K562 (cell line): Measurements from ENCODE around the gene UBAC2. TPM values are rescaled to one million over a fixed set of nuclear protein-coding genes. Genes with fewer than 3 reads are reported as not detected.
A peak's percentile ranks its signal among the peaks of the same experiment; 100 is the strongest.

Source experiments
- BMI1 ChIP-seq: fragments of 150-350 bp; IDR thresholded peaks from 2 replicates; pipeline ENCODE4 v1.6.1; 2014; ENCODE audit warnings: low read length
- ELF1 ChIP-seq: fragments of 200-800 bp; sonication (Bioruptor generic); IDR thresholded peaks from 2 replicates; pipeline ENCODE4 v1.6.1; 2016; ENCODE audit warnings: missing genetic modification characterization, missing compliant biosample characterization
- ESRRB ChIP-seq: fragments of 250-450 bp; sonication (Bioruptor Pico); IDR thresholded peaks from 2 replicates; pipeline ENCODE4 v1.5.0; 2020; ENCODE audit warnings: mild to moderate bottlenecking, moderate library complexity, borderline replicate concordance
- ETV1 ChIP-seq: fragments of 450-650 bp; conservative IDR thresholded peaks from 2 replicates; pipeline ENCODE4 v1.6.1; 2016; ENCODE audit warnings: missing genetic modification characterization, control low read depth, low read depth, missing compliant biosample characterization
- HBP1 ChIP-seq: fragments of 450-650 bp; formaldehyde crosslinking; IDR thresholded peaks from 2 replicates; pipeline ENCODE4 v1.4.0; 2022; ENCODE audit warnings: missing genetic modification characterization
- HDAC1 ChIP-seq, 2 experiments: fragments of 450-650 bp; IDR thresholded peaks; 2 replicates each; pipeline ENCODE4 v1.6.1; 2016 to 2017; ENCODE audit warnings: inconsistent platforms in 1 of 2, mild to moderate bottlenecking in 1 of 2, moderate library complexity in 1 of 2
- MIER1 ChIP-seq: fragments of 450-650 bp; IDR thresholded peaks from 2 replicates; pipeline ENCODE4 v1.6.1; 2016; ENCODE audit warnings: antibody characterized with exemption, mild to moderate bottlenecking, low read depth
- MTA2 ChIP-seq: fragments of 450-650 bp; IDR thresholded peaks from 2 replicates; pipeline ENCODE4 v1.6.1; 2016; ENCODE audit warnings: low read depth
- MTA3 ChIP-seq: fragments of 450-650 bp; formaldehyde crosslinking; IDR thresholded peaks from 2 replicates; pipeline ENCODE4 v1.6.1; 2017; ENCODE audit warnings: mild to moderate bottlenecking, borderline replicate concordance
- MXD1 ChIP-seq: fragments of 250-450 bp; sonication (Bioruptor Pico); IDR thresholded peaks from 2 replicates; pipeline ENCODE4 v1.8.0; 2021; ENCODE audit warnings: borderline replicate concordance, mild to moderate bottlenecking, moderate library complexity; ENCODE audit not compliant: poor library complexity, severe bottlenecking
- POLR2A ChIP-seq: fragments of 450-650 bp; conservative IDR thresholded peaks from 2 replicates; pipeline ENCODE4 v1.6.1; 2016
- POLR2B ChIP-seq: fragments of 450-650 bp; IDR thresholded peaks from 2 replicates; pipeline ENCODE4 v1.6.1; 2018; ENCODE audit warnings: low read depth; ENCODE audit not compliant: partially characterized antibody
- RB1 ChIP-seq: fragments of 450-650 bp; IDR thresholded peaks from 2 replicates; pipeline ENCODE4 v1.6.1; 2017; ENCODE audit warnings: low read depth, mild to moderate bottlenecking
- SIRT6 ChIP-seq: IDR thresholded peaks from one replicate; pipeline ENCODE4 v1.6.1; 2012; ENCODE audit warnings: low read depth, mild to moderate bottlenecking, control low read depth, inconsistent platforms, low read length, moderate library complexity
- SIX5 ChIP-seq, 2 experiments: IDR thresholded peaks; 2 replicates each; pipeline ENCODE4 v1.6.1; 2011; ENCODE audit warnings: low read length in 2 of 2, borderline replicate concordance in 1 of 2, low read depth in 1 of 2, mild to moderate bottlenecking in 1 of 2, moderate library complexity in 1 of 2; ENCODE audit not compliant: insufficient read depth in 1 of 2
- ZBTB17 ChIP-seq: fragments of 450-650 bp; formaldehyde crosslinking; IDR thresholded peaks from 2 replicates; pipeline ENCODE4 v1.4.0; 2020; ENCODE audit warnings: mild to moderate bottlenecking
- ZBTB26 ChIP-seq: fragments of 450-650 bp; formaldehyde crosslinking; IDR thresholded peaks from 2 replicates; pipeline ENCODE4 v1.4.0; 2022; ENCODE audit warnings: missing genetic modification characterization
- ZNF583 ChIP-seq: fragments of 250-450 bp; sonication (Bioruptor Pico); IDR thresholded peaks from 2 replicates; pipeline ENCODE4 v1.4.0; 2020
- polyA plus RNA-seq, 8 experiments: library from polyadenylated mRNA; depleted of rRNA in 4 of 8; stranded (reverse) in 5 of 8; unstranded in 3 of 8; fragments of >200 nt; fragmentation: Nextera tagmentation in 2 of 8; fragmentation: Illumina TruSeq in 1 of 8; extraction: Ambion mirVana in 2 of 8; extraction: Trizol in 1 of 8; gene quantifications; 2 replicates each; pipeline versions ENCODE4 v1.2.1 to v1.2.3, GENCODE V29; 2011 to 2014; ENCODE audit warnings: inconsistent platforms in 1 of 8, missing spikeins in 1 of 8
- total RNA-seq, 7 experiments: library from RNA; depleted of rRNA in 6 of 7; stranded (reverse); fragments of >200 nt in 6 of 7; fragmentation: Illumina TruSeq in 2 of 7; extraction: Trizol in 2 of 7; gene quantifications; 2 replicates each; pipeline versions ENCODE4 v1.2.1 to v1.2.3, GENCODE V29; 2011 to 2021; ENCODE audit warnings: low replicate concordance in 1 of 7
- TF ChIP-seq, protein P1 (sequence below): fragments of 450-650 bp; IDR thresholded peaks from 2 replicates; pipeline ENCODE4 v1.6.1; 2014; ENCODE audit warnings: low read depth, mild to moderate bottlenecking, moderate library complexity, borderline replicate concordance
- TF ChIP-seq, protein P2 (sequence below): sonication (generic); formaldehyde crosslinking; IDR thresholded peaks from 2 replicates; pipeline ENCODE4 v1.8.0; 2022; ENCODE audit warnings: missing genetic modification reagents, mild to moderate bottlenecking, borderline replicate concordance

Gene UBAC2
- total and polyA plus RNA-seq, 9 of the 15 experiments (the other 6 are each of a cell fraction or from before 2014, with no cell fraction given), result 6.0 to 84.1 (median 32.3) TPM

DNA sequence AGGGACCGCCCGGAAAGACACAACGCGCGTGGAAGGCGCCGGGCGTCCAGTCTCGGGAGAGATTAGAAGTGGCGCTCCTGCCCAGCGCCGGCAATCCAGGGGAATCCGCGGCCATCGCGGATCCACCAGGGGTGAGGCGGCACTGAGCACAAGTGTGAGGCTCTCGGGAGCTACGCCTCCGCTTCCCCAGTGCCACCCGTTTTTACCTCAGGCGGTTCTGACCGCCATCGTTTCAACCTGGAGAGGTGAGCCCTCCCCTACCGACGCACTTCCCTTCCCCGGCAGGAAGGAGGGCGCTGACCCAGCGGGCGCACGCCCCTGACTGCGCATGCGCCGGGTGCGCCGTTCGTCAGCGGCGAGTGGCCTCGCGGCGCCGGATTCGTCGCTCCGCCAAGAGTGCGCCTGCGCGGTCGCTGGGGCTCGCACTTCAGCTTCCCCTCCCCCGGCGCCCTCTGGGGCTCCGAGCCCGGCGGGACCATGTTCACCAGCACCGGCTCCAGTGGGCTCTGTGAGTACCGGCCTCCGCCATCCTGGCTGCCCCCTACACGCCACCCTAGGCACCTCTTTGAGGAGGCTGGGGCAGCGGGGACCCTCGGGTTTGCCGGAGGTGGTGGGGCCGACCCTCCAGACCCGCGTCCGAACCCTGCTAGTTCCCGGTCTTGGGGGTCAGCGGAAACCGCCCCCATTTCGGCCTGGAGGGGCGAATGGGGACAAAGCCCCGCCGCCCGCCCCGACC is at the start of gene UBAC2 (continued):
- TF ChIP-seq ESRRB (CRISPR knock-in tag), result 0 out of 2 replicates have a peak, but pooled peaks have one; percentile 30
- no peak for TF ChIP-seq MTA2
- TF ChIP-seq, protein P1, sequence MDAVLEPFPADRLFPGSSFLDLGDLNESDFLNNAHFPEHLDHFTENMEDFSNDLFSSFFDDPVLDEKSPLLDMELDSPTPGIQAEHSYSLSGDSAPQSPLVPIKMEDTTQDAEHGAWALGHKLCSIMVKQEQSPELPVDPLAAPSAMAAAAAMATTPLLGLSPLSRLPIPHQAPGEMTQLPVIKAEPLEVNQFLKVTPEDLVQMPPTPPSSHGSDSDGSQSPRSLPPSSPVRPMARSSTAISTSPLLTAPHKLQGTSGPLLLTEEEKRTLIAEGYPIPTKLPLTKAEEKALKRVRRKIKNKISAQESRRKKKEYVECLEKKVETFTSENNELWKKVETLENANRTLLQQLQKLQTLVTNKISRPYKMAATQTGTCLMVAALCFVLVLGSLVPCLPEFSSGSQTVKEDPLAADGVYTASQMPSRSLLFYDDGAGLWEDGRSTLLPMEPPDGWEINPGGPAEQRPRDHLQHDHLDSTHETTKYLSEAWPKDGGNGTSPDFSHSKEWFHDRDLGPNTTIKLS, result no peak
- TF ChIP-seq MTA3, result peak; percentile 85
- 0 out of 2 replicates have a peak, but pooled peaks have one; percentile 36 for TF ChIP-seq HBP1 (CRISPR knock-in tag)
- TF ChIP-seq SIRT6, result no peak
- TF ChIP-seq BMI1, result no peak
- peak; percentile 75 for TF ChIP-seq ELF1 (tag)
- TF ChIP-seq POLR2B, result peak; percentile 98
- TF ChIP-seq MXD1, result no peak
- TF ChIP-seq, protein P2, sequence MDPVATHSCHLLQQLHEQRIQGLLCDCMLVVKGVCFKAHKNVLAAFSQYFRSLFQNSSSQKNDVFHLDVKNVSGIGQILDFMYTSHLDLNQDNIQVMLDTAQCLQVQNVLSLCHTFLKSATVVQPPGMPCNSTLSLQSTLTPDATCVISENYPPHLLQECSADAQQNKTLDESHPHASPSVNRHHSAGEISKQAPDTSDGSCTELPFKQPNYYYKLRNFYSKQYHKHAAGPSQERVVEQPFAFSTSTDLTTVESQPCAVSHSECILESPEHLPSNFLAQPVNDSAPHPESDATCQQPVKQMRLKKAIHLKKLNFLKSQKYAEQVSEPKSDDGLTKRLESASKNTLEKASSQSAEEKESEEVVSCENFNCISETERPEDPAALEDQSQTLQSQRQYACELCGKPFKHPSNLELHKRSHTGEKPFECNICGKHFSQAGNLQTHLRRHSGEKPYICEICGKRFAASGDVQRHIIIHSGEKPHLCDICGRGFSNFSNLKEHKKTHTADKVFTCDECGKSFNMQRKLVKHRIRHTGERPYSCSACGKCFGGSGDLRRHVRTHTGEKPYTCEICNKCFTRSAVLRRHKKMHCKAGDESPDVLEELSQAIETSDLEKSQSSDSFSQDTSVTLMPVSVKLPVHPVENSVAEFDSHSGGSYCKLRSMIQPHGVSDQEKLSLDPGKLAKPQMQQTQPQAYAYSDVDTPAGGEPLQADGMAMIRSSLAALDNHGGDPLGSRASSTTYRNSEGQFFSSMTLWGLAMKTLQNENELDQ (CRISPR knock-in tag), result no peak
- no peak for TF ChIP-seq MIER1
- TF ChIP-seq RB1, result peak; percentile 28; the same call in 1 of the 2 replicates
- TF ChIP-seq ZBTB17 (CRISPR knock-in tag), result 0 out of 2 replicates have a peak, but pooled peaks have one; percentile 29
- peak in 1 of 2 experiments; percentile 38; a peak in 2 of 4 replicates for TF ChIP-seq HDAC1 (IDR thresholded peaks at IDR 0.05)
- no peak for TF ChIP-seq ZBTB26 (CRISPR knock-in tag)
- 0 out of 2 replicates have a peak, but pooled peaks have one; percentile 61 for TF ChIP-seq ZNF583
- TF ChIP-seq ETV1, result peak; percentile 51; the same call in 1 of the 2 replicates
- peak; percentile 98 for TF ChIP-seq POLR2A
- TF ChIP-seq SIX5 (IDR thresholded peaks at IDR 0.05; ENCODE audit: borderline replicate concordance in 1 of 2, insufficient read depth in 1 of 2, low read depth in 1 of 2, low read length in 2 of 2), result no peak
